Upper lobe of right lung (tissue), 1 donor: Measurements from ENCODE around the gene TMEM221. TPM values are rescaled to one million over a fixed set of nuclear protein-coding genes. Genes with fewer than 3 reads are reported as not detected.
"Not testable (repeated sequence)": the region's sequence is repeated elsewhere in the genome, so short reads cannot be mapped to it uniquely, and the experiment has no call there.

ENCODE experiments used
- ATAC-seq: fragments of 200-7000 bp; cut with Tn5 transposase; one replicate; pipeline ENCODE4 v1.9.1; 2020; ENCODE audit warnings: mild to moderate bottlenecking, moderate library complexity
- DNase-seq: peaks from one replicate; pipeline ENCODE4 v3.0.0-alpha.2; 2020
- H3K27ac ChIP-seq: fragments of 200-600 bp; one replicate; pipeline ENCODE4 v1.8.0; 2022
- H3K27me3 ChIP-seq: fragments of 200-600 bp; one replicate; pipeline ENCODE4 v1.8.0; 2022; ENCODE audit warnings: mild to moderate bottlenecking
- H3K36me3 ChIP-seq: fragments of 200-600 bp; one replicate; pipeline ENCODE4 v1.8.0; 2022
- H3K4me1 ChIP-seq: fragments of 200-600 bp; one replicate; pipeline ENCODE4 v1.8.0; 2022
- H3K4me3 ChIP-seq: fragments of 200-600 bp; one replicate; pipeline ENCODE4 v1.8.0; 2022; ENCODE audit warnings: mild to moderate bottlenecking
- H3K9me3 ChIP-seq: fragments of 200-600 bp; one replicate; pipeline ENCODE4 v1.8.0; 2022
- intact Hi-C: fragments of 100-400 bp; cut with DNase I; formaldehyde crosslinking; loops from one replicate; pipeline ENCODE4 v1.11.0; 2022
- total RNA-seq: library from RNA; stranded (reverse); fragmentation: NEBNext Ultra II Directional; extraction: Animal tissue kit (Norgen Biotek cat#: 25700); gene quantifications from one replicate; pipeline ENCODE4 v1.2.1, GENCODE V29; 2021
- TF ChIP-seq, protein P1 (sequence below): fragments of 200-600 bp; IDR thresholded peaks from one replicate; pipeline ENCODE4 v1.8.0; 2022; ENCODE audit warnings: antibody characterized with exemption
- donor health status: DM: no; HTN: yes; CAD: no; lungs with severe emphysema.

TMEM221 gene
- total RNA-seq, 1 donor from 2014 or later: not detected

DNA sequence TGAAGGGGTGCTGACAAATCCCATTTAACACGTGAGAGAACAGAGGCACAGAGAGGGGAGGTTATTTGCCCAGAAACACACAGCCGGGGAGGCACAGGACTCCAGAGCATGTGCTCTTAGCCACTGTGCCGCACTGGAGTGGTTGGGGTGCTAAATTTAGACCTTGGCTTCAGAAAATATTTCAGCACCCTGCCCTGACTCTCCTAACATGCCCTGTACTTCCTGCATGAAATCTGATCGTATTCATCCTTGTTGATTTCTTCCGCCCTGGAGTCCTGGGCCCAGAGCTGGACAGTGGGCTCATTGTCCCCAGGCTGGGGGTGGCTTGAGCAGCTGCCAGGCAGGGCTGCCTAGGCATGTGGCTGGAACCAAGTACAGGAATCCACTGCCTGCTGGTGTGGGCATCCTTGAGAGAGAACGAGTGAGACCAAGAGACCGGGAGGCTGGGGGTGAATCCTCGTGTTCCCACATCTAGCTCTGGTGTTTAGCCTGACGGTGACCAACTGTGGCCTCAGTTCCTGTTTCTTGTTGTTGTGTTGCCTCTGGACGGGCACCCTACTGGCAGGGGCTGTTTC is 27.2 kb upstream of the TMEM221 start:
- peak overlapping the region; percentile 73 for H3K27ac ChIP-seq
- H3K9me3 ChIP-seq: no peaks in the 10 kb centered on the region
- H3K4me1 ChIP-seq: peaks cover 21% of the 10 kb centered on the region
- no peak overlapping the region for H3K4me3 ChIP-seq
- ATAC-seq: peak; percentile 77
- intact Hi-C loops: no loop called here
- TF ChIP-seq, protein P1, sequence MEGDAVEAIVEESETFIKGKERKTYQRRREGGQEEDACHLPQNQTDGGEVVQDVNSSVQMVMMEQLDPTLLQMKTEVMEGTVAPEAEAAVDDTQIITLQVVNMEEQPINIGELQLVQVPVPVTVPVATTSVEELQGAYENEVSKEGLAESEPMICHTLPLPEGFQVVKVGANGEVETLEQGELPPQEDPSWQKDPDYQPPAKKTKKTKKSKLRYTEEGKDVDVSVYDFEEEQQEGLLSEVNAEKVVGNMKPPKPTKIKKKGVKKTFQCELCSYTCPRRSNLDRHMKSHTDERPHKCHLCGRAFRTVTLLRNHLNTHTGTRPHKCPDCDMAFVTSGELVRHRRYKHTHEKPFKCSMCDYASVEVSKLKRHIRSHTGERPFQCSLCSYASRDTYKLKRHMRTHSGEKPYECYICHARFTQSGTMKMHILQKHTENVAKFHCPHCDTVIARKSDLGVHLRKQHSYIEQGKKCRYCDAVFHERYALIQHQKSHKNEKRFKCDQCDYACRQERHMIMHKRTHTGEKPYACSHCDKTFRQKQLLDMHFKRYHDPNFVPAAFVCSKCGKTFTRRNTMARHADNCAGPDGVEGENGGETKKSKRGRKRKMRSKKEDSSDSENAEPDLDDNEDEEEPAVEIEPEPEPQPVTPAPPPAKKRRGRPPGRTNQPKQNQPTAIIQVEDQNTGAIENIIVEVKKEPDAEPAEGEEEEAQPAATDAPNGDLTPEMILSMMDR: no peak
- H3K36me3 ChIP-seq: no peaks in the 10 kb centered on the region
- DNase-seq: no peak
- no peaks in the 10 kb centered on the region for H3K27me3 ChIP-seq

- H3K9me3 ChIP-seq, H3K36me3 ChIP-seq, H3K27me3 ChIP-seq, intact Hi-C loops, DNase-seq, ATAC-seq, H3K4me3 ChIP-seq: not testable (repeated sequence)
- H3K4me1 ChIP-seq: peaks cover 21% of the 10 kb centered on the region
- H3K27ac ChIP-seq: peak overlapping the region; percentile 73
These were observed 26.6 kb upstream of the TMEM221 start for GRCh38 chr19:17475011-17475540.

- peak overlapping the region; percentile 24 for H3K27ac ChIP-seq
- H3K9me3 ChIP-seq: no peaks in the 10 kb centered on the region
- peaks cover 31% of the 10 kb centered on the region for H3K4me1 ChIP-seq
- H3K4me3 ChIP-seq: no peak overlapping the region
- intact Hi-C loops: no loop called here
- H3K36me3 ChIP-seq: no peaks in the 10 kb centered on the region
- TF ChIP-seq, protein P1: no peak
- H3K27me3 ChIP-seq: no peaks in the 10 kb centered on the region
- DNase-seq: no peak
- ATAC-seq: no peak
These were observed 24.6 kb upstream of the TMEM221 start for GRCh38 chr19:17473041-17473440.

DNA sequence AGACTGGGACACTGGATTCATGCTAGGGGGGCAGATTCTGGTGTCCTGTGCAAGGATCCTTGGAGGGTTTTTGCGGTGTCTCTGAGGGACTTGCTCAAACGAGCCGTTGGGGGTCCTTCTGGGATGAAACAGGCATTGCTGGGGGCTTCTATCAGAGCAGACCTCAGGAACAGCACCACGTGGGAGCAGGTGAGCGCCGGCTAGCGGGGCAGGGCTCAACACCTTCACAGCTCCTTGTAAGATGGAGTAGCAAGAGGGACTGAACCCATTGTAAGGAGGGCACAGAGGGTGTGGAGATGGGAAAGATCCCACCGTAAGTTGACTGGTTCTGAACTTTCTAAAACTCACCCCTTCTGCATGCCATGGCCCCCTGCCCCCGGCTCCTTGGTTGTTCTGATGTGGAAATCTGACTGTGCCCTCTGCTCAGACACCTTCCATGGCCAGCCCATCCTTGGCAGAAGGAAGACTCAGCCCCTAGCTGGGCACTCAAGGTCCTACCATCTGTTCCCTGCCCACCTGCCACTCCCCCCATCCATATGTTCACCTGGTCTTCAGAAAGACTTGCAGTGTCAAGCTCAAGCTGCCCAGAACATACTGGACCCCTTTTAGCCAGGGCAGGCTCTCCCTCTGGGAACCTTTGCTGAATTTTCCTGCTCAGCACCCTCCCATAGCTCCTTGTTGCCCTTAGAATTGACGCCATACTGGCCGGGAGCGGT is 23.1 kb upstream of the TMEM221 start:
- DNase-seq: no peak
- H3K4me1 ChIP-seq: peaks cover 34% of the 10 kb centered on the region
- H3K4me3 ChIP-seq: peak overlapping the region; percentile 78
- intact Hi-C loops: no loop called here
- H3K27me3 ChIP-seq: no peaks in the 10 kb centered on the region
- ATAC-seq: no peak
- TF ChIP-seq, protein P1: no peak
- H3K9me3 ChIP-seq: no peaks in the 10 kb centered on the region
- no peaks in the 10 kb centered on the region for H3K36me3 ChIP-seq
- H3K27ac ChIP-seq: no peak overlapping the region

GRCh38 chr19:17470068-17470841 is 21.8 kb upstream of the TMEM221 start, which contains the start of gene SLC27A1:
SLC27A1 (plus strand) TSS chr19:17470524; CDS start chr19:17470541, 17 bp downstream.
- TF ChIP-seq, protein P1: no peak
- Histone ChIP-seq H3K27me3 (no peaks in the 10 kb centered on the region), H3K27ac (peak within 1 kb of the TSS; percentile 91), H3K36me3 (no peaks in the 10 kb centered on the region), H3K9me3 (no peaks in the 10 kb centered on the region), H3K4me1 (peaks cover 31% of the 10 kb centered on the region), H3K4me3 (peak within 1 kb of the TSS; percentile 78)
- peak; percentile 99 for DNase-seq
- peak; percentile 92 for ATAC-seq
- intact Hi-C loops: no loop called here
